Measurements from ENCODE around the gene GABRR2. TPM values are rescaled to one million over a fixed set of nuclear protein-coding genes. Genes with fewer than 3 reads are reported as not detected.

Gene GABRR2
- total and polyA plus RNA-seq, 8 donors, result 0.67 to 4.8 (median 1.3) TPM

GRCh38 chr6:89302195-89302770 lies 12.8 kb downstream of the GABRR2 start:
- Histone ChIP-seq H3K27me3 (no peaks in the 10 kb centered on the region), H3K36me3 (no peaks in the 10 kb centered on the region), H3K27ac (no peak overlapping the region), H3K4me1 (peaks cover 0 to 23% of the 10 kb centered on the region in 2 donors), H3K4me3 (no peak overlapping the region), H3K9me3 (peaks cover 0 to 4% of the 10 kb centered on the region in 2 donors)
- no peak for ATAC-seq
- no peak for DNase-seq
- TF ChIP-seq CTCF (IDR thresholded peaks at IDR 0.05), result no peak
- intact Hi-C loops (cut with DNase I), result no loop called here

DNA sequence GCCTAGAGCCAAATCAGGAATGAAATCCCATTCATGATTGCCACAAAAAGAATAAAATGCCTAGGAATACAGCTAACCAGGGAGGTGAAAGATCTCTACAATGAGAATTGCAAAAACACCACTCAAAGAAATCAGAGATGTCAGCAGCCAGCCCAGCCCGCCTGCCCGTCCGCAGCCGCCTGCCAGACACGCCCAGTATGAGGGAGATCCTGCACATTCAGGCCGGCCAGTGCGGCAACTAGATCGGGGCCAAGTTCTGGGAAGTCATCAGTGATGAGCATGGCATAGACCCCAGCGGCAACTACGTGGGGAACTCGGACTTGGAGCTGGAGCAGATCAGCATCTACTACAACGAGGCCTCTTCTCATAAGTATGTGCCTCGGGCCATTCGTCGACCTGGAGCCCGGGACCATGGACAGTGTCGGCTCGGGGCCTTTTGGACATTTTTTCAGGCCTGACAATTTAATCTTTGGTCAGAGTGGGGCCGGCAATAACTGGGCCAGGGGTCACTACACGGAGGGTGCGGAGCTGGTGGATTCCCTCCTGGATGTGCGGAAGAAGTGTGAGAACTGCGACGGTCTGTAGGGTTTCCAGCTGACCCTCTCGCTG lies 13.4 kb downstream of the GABRR2 start:
- H3K27ac ChIP-seq, result no peak overlapping the region
- H3K4me3 ChIP-seq, result no peak overlapping the region
- no peak for ATAC-seq
- intact Hi-C loops (cut with DNase I), result no loop called here
- H3K4me1 ChIP-seq, result peaks cover 0 to 26% of the 10 kb centered on the region in 2 donors
- H3K36me3 ChIP-seq, result no peaks in the 10 kb centered on the region
- no peaks in the 10 kb centered on the region for H3K27me3 ChIP-seq
- no peak for DNase-seq
- TF ChIP-seq CTCF (IDR thresholded peaks at IDR 0.05), result no peak
- peaks cover 0 to 4% of the 10 kb centered on the region in 2 donors for H3K9me3 ChIP-seq

DNA sequence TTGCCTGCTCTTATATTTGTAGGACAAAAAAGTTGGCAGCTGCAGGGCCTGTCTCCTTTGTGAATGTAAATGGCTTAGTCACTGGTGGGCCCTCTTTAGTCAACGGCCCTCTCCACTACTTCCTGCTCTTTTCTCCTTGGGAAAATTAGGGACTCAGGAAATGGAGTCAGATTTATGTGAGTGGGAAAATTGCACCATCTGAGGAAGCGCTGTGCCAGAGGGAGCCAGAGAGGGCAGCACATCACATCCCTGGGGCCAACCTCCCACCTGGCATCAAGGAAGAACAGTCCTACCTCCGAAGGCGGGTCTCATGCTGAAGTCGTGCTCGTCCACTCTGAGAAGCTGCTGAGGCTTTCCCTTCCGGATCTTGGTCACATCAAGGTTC lies 15.6 kb downstream of the GABRR2 start:
- no peak for ATAC-seq
- intact Hi-C loops (cut with DNase I), result no loop called here
- DNase-seq, result no peak
- no peak overlapping the region for H3K4me3 ChIP-seq
- no peak for TF ChIP-seq CTCF (IDR thresholded peaks at IDR 0.05)
- H3K27me3 ChIP-seq, result no peaks in the 10 kb centered on the region
- peaks cover 0 to 26% of the 10 kb centered on the region in 2 donors for H3K4me1 ChIP-seq
- no peaks in the 10 kb centered on the region for H3K36me3 ChIP-seq
- no peak overlapping the region for H3K27ac ChIP-seq
- peaks cover 0 to 4% of the 10 kb centered on the region in 2 donors for H3K9me3 ChIP-seq

DNA sequence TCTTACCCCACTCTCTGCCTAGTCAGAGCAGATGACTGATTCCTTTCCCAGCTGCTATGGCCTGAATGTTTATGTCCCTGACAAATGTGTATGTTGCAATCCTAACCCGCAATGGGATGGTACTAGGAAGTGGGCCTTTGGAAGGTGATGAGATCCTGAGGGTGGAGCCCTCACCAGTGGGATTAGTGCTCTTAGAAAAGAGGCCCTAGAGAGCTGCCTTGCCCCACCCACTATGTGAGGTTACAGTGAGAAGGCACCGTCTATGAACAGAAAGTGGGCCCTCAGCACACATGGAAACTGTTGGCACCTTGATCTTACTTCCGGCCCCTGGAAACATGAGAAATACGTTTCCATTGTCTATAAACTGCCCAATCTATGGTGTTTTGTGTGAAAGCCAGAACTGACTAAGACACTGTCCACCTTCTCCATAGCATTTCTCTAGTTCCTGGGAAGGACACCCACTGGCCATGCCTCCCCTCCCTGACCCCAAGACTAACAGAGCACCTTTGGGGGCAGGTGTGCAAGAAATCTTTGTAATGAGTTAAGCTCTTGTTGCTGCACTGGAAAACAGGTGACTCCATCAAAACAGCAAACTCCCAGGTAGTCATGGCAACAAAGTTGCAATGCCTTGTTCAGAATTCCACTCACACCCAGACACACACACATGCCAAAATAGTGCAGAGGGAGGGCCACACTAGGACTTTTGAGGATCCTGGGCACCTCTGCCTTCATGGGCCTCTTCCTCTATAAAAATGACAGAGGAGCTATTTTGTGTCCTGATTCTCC lies 16.2 kb downstream of the GABRR2 start:
- H3K4me3 ChIP-seq, result no peak overlapping the region
- peaks cover 0 to 4% of the 10 kb centered on the region in 2 donors for H3K9me3 ChIP-seq
- H3K36me3 ChIP-seq, result no peaks in the 10 kb centered on the region
- H3K4me1 ChIP-seq, result peaks cover 0 to 26% of the 10 kb centered on the region in 2 donors
- ATAC-seq, result peak; percentile 30
- no peaks in the 10 kb centered on the region for H3K27me3 ChIP-seq
- DNase-seq, result no peak
- no peak for TF ChIP-seq CTCF (IDR thresholded peaks at IDR 0.05)
- intact Hi-C loops (cut with DNase I), result no loop called here
- no peak overlapping the region for H3K27ac ChIP-seq

DNA sequence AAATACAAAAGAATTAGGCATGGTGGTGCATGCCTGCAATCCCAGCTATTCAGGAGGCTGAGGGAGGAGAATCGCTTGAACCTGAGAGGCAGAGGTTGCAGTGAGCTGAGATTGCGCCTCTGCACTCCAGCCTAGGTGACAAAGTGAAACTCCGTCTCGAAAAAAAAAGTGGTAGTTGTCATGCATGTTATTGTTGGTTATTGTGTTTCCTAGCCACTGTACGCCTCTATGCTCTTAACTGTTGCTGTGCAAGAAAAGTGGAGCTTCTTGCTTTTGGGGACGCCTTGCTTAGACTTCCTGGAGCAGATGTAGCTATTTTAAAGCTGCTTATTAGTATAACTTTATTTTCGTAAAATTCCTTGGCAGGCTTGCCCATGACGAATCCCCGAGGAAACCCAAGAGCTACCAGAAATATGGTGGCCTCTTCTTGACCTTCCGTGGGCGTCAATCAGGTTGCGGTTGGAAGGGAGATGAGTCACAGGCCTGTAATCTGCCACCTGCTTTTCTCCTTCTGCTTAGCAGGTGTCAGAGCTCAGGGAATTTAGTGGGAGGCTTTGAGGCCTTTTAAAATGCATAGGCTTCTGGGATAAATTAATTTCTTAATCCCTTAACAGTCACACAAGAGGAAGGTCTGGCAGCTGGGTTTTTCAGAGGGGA lies 17.3 kb downstream of the GABRR2 start:
- no peaks in the 10 kb centered on the region for H3K36me3 ChIP-seq
- peak overlapping the region in 1 of 2 donors; percentile 1 for H3K27ac ChIP-seq
- H3K4me1 ChIP-seq, result peaks cover 0 to 26% of the 10 kb centered on the region in 2 donors
- H3K9me3 ChIP-seq, result no peaks in the 10 kb centered on the region
- ATAC-seq, result peak; percentile 87
- H3K27me3 ChIP-seq, result no peaks in the 10 kb centered on the region
- intact Hi-C loops (cut with DNase I), result no loop called here
- no peak for TF ChIP-seq CTCF (IDR thresholded peaks at IDR 0.05)
- peak in 1 of 4 donors; percentile 61 for DNase-seq
- H3K4me3 ChIP-seq, result no peak overlapping the region
